ENCODE data around the gene PNISR.

GRCh38 chr6:99467509-99468106 is 42.5 kb upstream of the PNISR start:
- TF ChIP-seq CTCF (IDR thresholded peaks at IDR 0.05), result no peak
- no peak for TF ChIP-seq POLR2A (IDR thresholded peaks at IDR 0.05)

All from lower leg skin (tissue), 3 donors.